BJ (cell line): ENCODE measurements around the gene CDK19. TPM values are rescaled to one million over a fixed set of nuclear protein-coding genes. Genes with fewer than 3 reads are reported as not detected.

Experiments
- CTCF ChIA-PET: fragments of 350-600 bp; formaldehyde crosslinking; extraction: SDS; loops from one replicate; lab custom pipeline; 2021; ENCODE audit warnings: antibody characterized with exemption, inconsistent platforms; lab: Yijun Ruan, JAX
- POLR2A ChIA-PET: fragments of 300-600 bp; sonication (Branson Sonifier 250); formaldehyde crosslinking; extraction: SDS; loops from one replicate; lab custom pipeline; 2021; ENCODE audit warnings: antibody characterized with exemption; lab: Charles Lee
- DNase-seq: peaks from one replicate; pipeline ENCODE4 v3.0.0-alpha.2; 2011; ENCODE audit warnings: low read depth
- H3K27me3 ChIP-seq: 2 replicates; pipeline ENCODE4 v1.6.0; 2011; ENCODE audit warnings: low read length; ENCODE audit not compliant: control insufficient read depth, insufficient read depth
- H3K36me3 ChIP-seq: 2 replicates; pipeline ENCODE4 v1.5.1; 2011; ENCODE audit warnings: low read length; ENCODE audit not compliant: control insufficient read depth, insufficient read depth
- H3K4me3 ChIP-seq: 2 replicates; pipeline ENCODE4 v1.5.1; 2011; ENCODE audit warnings: low read depth, mild to moderate bottlenecking, control low read depth, low read length
- CTCF ChIP-seq: IDR thresholded peaks from 2 replicates; pipeline ENCODE4 v1.5.1; 2011; ENCODE audit warnings: low read depth, mild to moderate bottlenecking, control low read depth, inconsistent platforms, low read length, moderate library complexity; ENCODE audit not compliant: insufficient read depth
- polyA minus RNA-seq: library from RNA; depleted of rRNA, polyadenylated mRNA; stranded (reverse); fragments of >200 nt; gene quantifications from 2 replicates; pipeline ENCODE4 v1.2.3, GENCODE V29; 2011; rRNA and poly(A)+ RNA removed
- polyA plus RNA-seq: library from polyadenylated mRNA; depleted of rRNA; stranded (reverse); fragments of >200 nt; gene quantifications from 2 replicates; pipeline ENCODE4 v1.2.3, GENCODE V29; 2011; rRNA removed

Gene CDK19
- polyA plus RNA-seq (11.5 and 18.8 TPM in 2 replicates), polyA minus RNA-seq (10.3 and 10.8 TPM in 2 replicates)

GRCh38 chr6:110815411-110816409 is at the start of gene CDK19:
Gene CDK19, minus strand, starts transcription at chr6:110815469. Its CDS starts 333 bp downstream, at chr6:110815136.
- peak within 1 kb of the TSS; percentile 99 for H3K4me3 ChIP-seq
- ChIA-PET CTCF (interaction anchor here (0.8 to 2.6 kb wide), 2 partner anchors 19 to 134 kb away, joined by 3 to 9 read pairs; no protein-coding TSS in a partner anchor), POLR2A (interaction anchor here (0.5 to 2.1 kb wide), 3 partner anchors 12 to 61 kb away, joined by 3 to 29 read pairs (median 28); partner anchors contain the start of gene AMD1)
- DNase-seq = peak; percentile 88
- H3K27me3 ChIP-seq = no peaks in the 10 kb centered on the region
- TF ChIP-seq CTCF = no peak
- H3K36me3 ChIP-seq = no peaks in the 10 kb centered on the region

- POLR2A ChIA-PET = interaction anchor here (0.5 to 1.0 kb wide), 2 partner anchors 9 to 14 kb away, joined by 3 to 7 read pairs; partner anchors contain the start of gene AMD1
- CTCF ChIA-PET = interaction anchor here (0.6 kb wide), 1 partner anchor 121 kb away, joined by 3 read pairs; no protein-coding TSS in a partner anchor
- DNase-seq = no peak
Measured at GRCh38 chr6:110864824-110865223, 49.6 kb upstream of the CDK19 start.

GRCh38 chr6:110859335-110859792 is 44.1 kb upstream of the CDK19 start:
- POLR2A ChIA-PET = no interaction called here

More at GRCh38 chr6:110864824-110865223, 49.6 kb upstream of the CDK19 start:
- Histone ChIP-seq H3K36me3 (no peaks in the 10 kb centered on the region), H3K4me3 (no peak overlapping the region), H3K27me3 (no peaks in the 10 kb centered on the region)
- TF ChIP-seq CTCF = no peak

DNA sequence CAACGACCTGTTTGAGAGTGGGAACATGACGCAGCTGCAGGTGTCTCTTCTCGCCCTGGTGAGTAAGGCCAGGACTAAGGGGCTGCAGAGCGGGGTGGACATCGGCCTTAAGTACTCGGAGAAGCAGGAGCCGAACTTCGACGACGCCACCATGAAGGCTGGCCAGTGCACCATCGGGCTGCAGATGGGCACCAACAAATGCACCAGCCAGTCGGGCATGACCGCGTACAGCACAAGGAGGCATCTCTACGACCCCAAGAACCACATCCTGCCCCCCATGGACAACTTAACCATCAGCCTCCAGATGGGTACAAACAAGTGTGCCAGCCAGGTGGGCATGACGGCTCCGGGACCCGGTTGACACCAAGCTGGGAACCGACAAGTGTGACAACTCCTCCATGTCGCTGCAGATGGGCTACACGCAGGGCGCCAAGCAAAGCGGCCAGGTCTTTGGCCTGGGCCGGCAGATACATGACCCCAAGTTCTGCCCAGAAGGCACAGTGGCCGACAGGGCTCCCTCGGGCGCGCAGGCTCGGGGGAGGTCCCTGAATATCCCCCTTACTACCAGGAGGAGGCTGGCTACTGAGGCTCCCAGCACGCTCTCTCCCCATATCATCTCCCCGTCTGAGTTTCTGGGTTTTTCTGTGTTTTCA is 43.4 kb upstream of the CDK19 start:
- no peaks in the 10 kb centered on the region for H3K27me3 ChIP-seq
- ChIA-PET POLR2A (no interaction called here), CTCF (no interaction called here)
- no peak for DNase-seq
- H3K36me3 ChIP-seq = no peaks in the 10 kb centered on the region
- no peak for TF ChIP-seq CTCF
- H3K4me3 ChIP-seq = no peak overlapping the region

More at GRCh38 chr6:110859335-110859792, 44.1 kb upstream of the CDK19 start:
- no peak overlapping the region for H3K4me3 ChIP-seq
- DNase-seq = no peak
- no peaks in the 10 kb centered on the region for H3K27me3 ChIP-seq
- CTCF ChIA-PET = no interaction called here
- no peaks in the 10 kb centered on the region for H3K36me3 ChIP-seq
- no peak for TF ChIP-seq CTCF
